Dermis blood vessel endothelial cell (primary cell): ENCODE measurements around the gene XRN2. TPM values are rescaled to one million over a fixed set of nuclear protein-coding genes. Genes with fewer than 3 reads are reported as not detected.
A peak's percentile ranks its signal among the peaks of the same experiment; 100 is the strongest.
"Not testable (repeated sequence)": the region's sequence is repeated elsewhere in the genome, so short reads cannot be mapped to it uniquely, and the experiment has no call there.

Experiments
- DNase-seq: peaks from one replicate; pipeline ENCODE4 v3.0.0; 2010
- total RNA-seq: library from RNA; depleted of rRNA; stranded (reverse); fragments of >200 nt; gene quantifications from 2 replicates; pipeline ENCODE4 v1.2.3, GENCODE V29; 2014

Gene XRN2
- total RNA-seq, 1 donor from 2014 or later = 97.5 TPM

GRCh38 chr20:21390768-21391167 is 87.6 kb downstream of the XRN2 start:
- DNase-seq = no peak

- DNase-seq = peak; percentile 18
These were observed 88.2 kb downstream of the XRN2 start for GRCh38 chr20:21391185-21391971.

GRCh38 chr20:21391972-21392352 is 88.8 kb downstream of the XRN2 start:
- DNase-seq = peak; percentile 17

- no peak for DNase-seq
These were observed 90.0 kb downstream of the XRN2 start for GRCh38 chr20:21393166-21393565.

GRCh38 chr20:21393816-21394519 is 90.8 kb downstream of the XRN2 start:
- DNase-seq = no peak

GRCh38 chr20:21394551-21394950 is 91.4 kb downstream of the XRN2 start:
- no peak for DNase-seq

- no peak for DNase-seq
These were observed 92.0 kb downstream of the XRN2 start for GRCh38 chr20:21395051-21395665.

- DNase-seq = peak; percentile 29
These were observed 92.8 kb downstream of the XRN2 start for GRCh38 chr20:21395666-21396598.

GRCh38 chr20:21396599-21397340 is 93.6 kb downstream of the XRN2 start:
- DNase-seq = no peak

- DNase-seq = no peak
These were observed 94.4 kb downstream of the XRN2 start, which contains the start of gene NKX2-4 for GRCh38 chr20:21397341-21398108. Gene NKX2-4, minus strand, starts transcription at chr20:21397526. Its CDS starts 127 bp downstream, at chr20:21397399.

- DNase-seq = no peak
These were observed 95.2 kb downstream of the XRN2 start for GRCh38 chr20:21398109-21399004.

- no peak for DNase-seq
These were observed 95.9 kb downstream of the XRN2 start for GRCh38 chr20:21399005-21399475.

GRCh38 chr20:21411725-21412124 is 108.6 kb downstream of the XRN2 start:
- no peak for DNase-seq

- DNase-seq = not testable (repeated sequence)
These were observed 110.9 kb downstream of the XRN2 start for GRCh38 chr20:21413996-21414395.

GRCh38 chr20:21419147-21419546 is 116.0 kb downstream of the XRN2 start:
- not testable (repeated sequence) for DNase-seq

GRCh38 chr20:21421601-21422236 is 118.6 kb downstream of the XRN2 start:
- no peak for DNase-seq

- not testable (repeated sequence) for DNase-seq
These were observed 120.6 kb downstream of the XRN2 start for GRCh38 chr20:21423712-21424111.

GRCh38 chr20:21424846-21425245 is 121.7 kb downstream of the XRN2 start:
- no peak for DNase-seq

GRCh38 chr20:21430020-21430419 is 126.9 kb downstream of the XRN2 start:
- DNase-seq = no peak
